GM18520 (cell line): ENCODE measurements around the gene CCDC184.
A peak's percentile ranks its signal among the peaks of the same experiment; 100 is the strongest.

ENCODE experiments used
- ATAC-seq: cut with Tn5 transposase; IDR thresholded peaks from one replicate; pipeline ENCODE4 v1.9.1; 2021; ENCODE audit not compliant: unreplicated experiment

Gene CCDC184

GRCh38 chr12:48177982-48178381 is 5.5 kb upstream of the CCDC184 start:
- ATAC-seq: no peak

GRCh38 chr12:48179466-48179865 is 4.0 kb upstream of the CCDC184 start:
- no peak for ATAC-seq

GRCh38 chr12:48180424-48180823 is 3.0 kb upstream of the CCDC184 start:
- ATAC-seq: no peak

- ATAC-seq: no peak
Observed at GRCh38 chr12:48180857-48181495, 2.5 kb upstream of the CCDC184 start.

GRCh38 chr12:48182631-48183030 is 813 bp upstream of the CCDC184 start:
- ATAC-seq: no peak

GRCh38 chr12:48183876-48184548 is 568 bp downstream of the CCDC184 start:
- ATAC-seq: no peak

- no peak for ATAC-seq
Observed at GRCh38 chr12:48184549-48184922, 1.1 kb downstream of the CCDC184 start.

GRCh38 chr12:48185181-48185919 is 1.9 kb downstream of the CCDC184 start:
- ATAC-seq: no peak

- ATAC-seq: no peak
Observed at GRCh38 chr12:48187916-48188695, 4.7 kb downstream of the CCDC184 start.

- ATAC-seq: no peak
Observed at GRCh38 chr12:48189331-48190125, 6.1 kb downstream of the CCDC184 start.

GRCh38 chr12:48191096-48191495 is 7.7 kb downstream of the CCDC184 start:
- no peak for ATAC-seq

- ATAC-seq: no peak
Observed at GRCh38 chr12:48192861-48193260, 9.4 kb downstream of the CCDC184 start.

- ATAC-seq: no peak
Observed at GRCh38 chr12:48193623-48194022, 10.2 kb downstream of the CCDC184 start.

GRCh38 chr12:48194799-48195201 is 11.4 kb downstream of the CCDC184 start:
- no peak for ATAC-seq

GRCh38 chr12:48197549-48197970 is 14.1 kb downstream of the CCDC184 start:
- ATAC-seq: no peak

- ATAC-seq: peak; percentile 99
Observed at GRCh38 chr12:48197971-48198671, 14.7 kb downstream of the CCDC184 start.

GRCh38 chr12:48198672-48198971 is 15.2 kb downstream of the CCDC184 start:
- no peak for ATAC-seq

- no peak for ATAC-seq
Observed at GRCh38 chr12:48198985-48199384, 15.5 kb downstream of the CCDC184 start.

- no peak for ATAC-seq
Observed at GRCh38 chr12:48199774-48200221, 16.4 kb downstream of the CCDC184 start.

GRCh38 chr12:48201091-48201490 is 17.6 kb downstream of the CCDC184 start:
- ATAC-seq: no peak
